AG09309 (cell line): ENCODE results near the gene SMIM13.

Source experiments
- DNase-seq: peaks from one replicate; pipeline ENCODE4 v3.0.0-alpha.2; 2010; ENCODE audit warnings: low read depth
- H3K4me3 ChIP-seq: 2 replicates; pipeline ENCODE4 v1.5.1; 2011; ENCODE audit warnings: mild to moderate bottlenecking, low read depth, low read length, moderate library complexity; ENCODE audit not compliant: control insufficient read depth
- TF ChIP-seq, protein P1 (sequence below): IDR thresholded peaks from 2 replicates; pipeline ENCODE4 v1.5.1; 2011; ENCODE audit warnings: mild to moderate bottlenecking, low read depth, low read length, inconsistent platforms; ENCODE audit not compliant: insufficient read depth, control insufficient read depth; ENCODE audit errors: missing control alignments

Gene SMIM13

DNA sequence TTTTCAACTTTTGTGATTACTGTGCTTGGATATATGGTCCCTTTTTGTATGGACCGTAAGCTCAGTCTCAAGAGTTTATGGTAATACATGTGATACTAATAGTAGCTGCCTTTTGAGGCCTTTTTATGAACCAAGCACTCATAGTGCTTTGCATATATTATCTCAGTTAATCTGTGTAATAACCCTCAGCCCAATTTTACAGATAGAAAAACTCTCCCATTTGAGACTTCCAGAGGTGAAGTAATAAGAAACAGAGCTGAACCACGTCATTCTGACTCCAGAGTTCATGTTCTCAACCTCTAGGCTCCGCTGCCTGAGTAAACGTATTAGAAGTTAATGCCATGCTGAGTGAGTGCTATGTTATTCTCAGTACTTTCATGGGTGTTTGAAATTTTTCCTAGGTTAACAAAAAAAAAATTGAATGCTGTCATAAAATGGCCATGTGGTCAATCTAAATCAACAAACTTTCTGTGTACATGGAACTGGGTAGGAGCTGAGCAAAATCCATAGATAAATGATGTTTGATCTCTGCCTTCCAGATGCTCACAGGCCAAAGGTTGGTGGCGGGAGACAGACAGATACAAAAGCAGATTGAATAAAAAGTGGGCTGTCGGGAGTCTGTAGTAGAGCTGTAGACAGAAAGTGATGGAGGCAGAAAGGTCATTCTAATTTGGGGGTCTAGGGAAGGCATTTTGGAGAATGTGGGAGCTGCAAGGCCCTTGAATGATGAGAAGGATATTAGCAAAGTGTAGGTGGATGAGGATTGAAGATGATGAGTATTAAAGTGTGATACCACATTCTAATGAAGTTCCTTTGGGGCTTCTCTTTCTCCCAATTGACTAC, 26.9 kb upstream of the SMIM13 start:
- TF ChIP-seq, protein P1, sequence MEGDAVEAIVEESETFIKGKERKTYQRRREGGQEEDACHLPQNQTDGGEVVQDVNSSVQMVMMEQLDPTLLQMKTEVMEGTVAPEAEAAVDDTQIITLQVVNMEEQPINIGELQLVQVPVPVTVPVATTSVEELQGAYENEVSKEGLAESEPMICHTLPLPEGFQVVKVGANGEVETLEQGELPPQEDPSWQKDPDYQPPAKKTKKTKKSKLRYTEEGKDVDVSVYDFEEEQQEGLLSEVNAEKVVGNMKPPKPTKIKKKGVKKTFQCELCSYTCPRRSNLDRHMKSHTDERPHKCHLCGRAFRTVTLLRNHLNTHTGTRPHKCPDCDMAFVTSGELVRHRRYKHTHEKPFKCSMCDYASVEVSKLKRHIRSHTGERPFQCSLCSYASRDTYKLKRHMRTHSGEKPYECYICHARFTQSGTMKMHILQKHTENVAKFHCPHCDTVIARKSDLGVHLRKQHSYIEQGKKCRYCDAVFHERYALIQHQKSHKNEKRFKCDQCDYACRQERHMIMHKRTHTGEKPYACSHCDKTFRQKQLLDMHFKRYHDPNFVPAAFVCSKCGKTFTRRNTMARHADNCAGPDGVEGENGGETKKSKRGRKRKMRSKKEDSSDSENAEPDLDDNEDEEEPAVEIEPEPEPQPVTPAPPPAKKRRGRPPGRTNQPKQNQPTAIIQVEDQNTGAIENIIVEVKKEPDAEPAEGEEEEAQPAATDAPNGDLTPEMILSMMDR = no peak
- no peak for DNase-seq

DNA sequence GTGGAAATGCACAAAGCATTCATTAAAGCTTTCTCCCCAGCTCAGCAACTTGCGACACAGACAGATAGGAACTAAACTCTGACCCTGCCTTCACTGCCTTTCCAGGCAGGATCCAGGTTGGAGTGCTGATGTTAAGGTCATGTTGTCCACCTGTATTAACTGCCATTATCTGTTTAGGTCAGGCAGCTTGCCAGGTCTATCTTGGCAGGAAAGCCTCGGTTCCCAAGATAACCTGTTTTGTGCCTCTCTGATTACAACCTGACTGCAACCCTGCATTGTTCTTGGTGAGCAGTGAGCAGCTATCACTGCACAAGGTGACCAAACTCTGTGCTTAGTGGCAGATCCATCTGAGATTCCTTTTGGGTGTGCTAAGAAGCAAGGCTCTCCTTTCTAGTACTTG, 26.3 kb upstream of the SMIM13 start:
- DNase-seq = no peak
- TF ChIP-seq, protein P1 = no peak

More for the DNA sequence above, 26.9 kb upstream of the SMIM13 start:
- no peak overlapping the region for H3K4me3 ChIP-seq

DNA sequence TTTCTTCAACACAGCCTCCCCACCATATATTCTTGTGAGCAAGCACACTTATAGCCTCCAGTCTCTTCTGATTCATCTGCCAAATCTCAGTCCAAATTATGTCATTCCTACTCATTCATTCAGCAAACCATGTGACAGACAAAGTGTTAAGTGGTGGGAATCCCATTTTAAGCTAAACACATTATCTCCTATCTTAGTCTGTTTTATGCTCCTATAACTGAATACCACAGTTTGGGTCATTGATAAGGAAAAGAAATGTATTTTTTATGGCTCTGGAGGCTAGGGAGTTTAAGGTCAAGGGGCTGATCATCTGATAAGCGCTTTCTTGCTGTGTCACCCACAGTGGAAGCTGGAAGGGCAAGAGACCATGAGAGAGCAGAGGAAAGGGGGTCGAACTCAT, 23.9 kb upstream of the SMIM13 start:
- DNase-seq = no peak
- TF ChIP-seq, protein P1 = no peak
- no peak overlapping the region for H3K4me3 ChIP-seq

More for the DNA sequence above, 26.3 kb upstream of the SMIM13 start:
- H3K4me3 ChIP-seq = no peak overlapping the region

DNA sequence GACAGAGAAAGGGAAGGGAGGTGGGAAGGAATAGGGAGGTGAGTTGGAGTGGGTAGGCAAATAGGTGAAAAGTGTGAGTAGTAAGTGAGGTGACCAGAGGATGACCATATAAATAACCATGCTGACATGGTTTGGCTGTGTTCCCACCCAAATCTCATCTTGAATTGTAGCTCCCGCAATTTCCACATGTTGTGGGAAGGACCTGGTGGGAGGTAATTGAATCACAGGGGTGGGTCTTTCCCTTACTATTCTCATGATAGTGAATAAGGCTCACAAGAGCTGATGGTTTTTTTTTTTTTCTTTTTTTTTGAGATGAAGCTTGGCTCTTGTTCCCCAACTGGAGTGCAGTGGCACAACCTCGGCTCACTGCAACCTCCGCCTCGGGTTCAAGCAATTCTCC, 21.5 kb upstream of the SMIM13 start:
- TF ChIP-seq, protein P1 = no peak

DNA sequence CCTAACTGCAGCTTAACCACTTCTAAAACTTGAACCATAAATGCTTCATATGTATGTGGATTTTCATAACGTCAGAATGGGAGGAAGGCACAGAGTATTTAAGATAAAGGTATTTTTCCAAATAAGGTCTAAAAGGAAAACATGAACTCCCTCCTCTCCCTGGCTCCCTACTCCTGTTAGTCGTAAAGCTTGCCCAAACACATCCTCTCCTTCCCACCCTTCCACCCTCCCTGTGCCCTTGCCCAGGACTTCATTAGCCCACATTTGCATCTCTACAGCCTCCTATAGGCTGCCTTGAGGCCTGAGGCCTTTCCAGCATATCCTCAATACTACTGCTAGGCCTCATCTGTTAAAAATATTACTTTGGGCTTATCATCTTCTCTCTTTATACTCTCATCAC, 17.1 kb upstream of the SMIM13 start:
- DNase-seq = no peak
- TF ChIP-seq, protein P1 = no peak
- no peak overlapping the region for H3K4me3 ChIP-seq

More for the DNA sequence above, 21.5 kb upstream of the SMIM13 start:
- no peak overlapping the region for H3K4me3 ChIP-seq
- DNase-seq = no peak

DNA sequence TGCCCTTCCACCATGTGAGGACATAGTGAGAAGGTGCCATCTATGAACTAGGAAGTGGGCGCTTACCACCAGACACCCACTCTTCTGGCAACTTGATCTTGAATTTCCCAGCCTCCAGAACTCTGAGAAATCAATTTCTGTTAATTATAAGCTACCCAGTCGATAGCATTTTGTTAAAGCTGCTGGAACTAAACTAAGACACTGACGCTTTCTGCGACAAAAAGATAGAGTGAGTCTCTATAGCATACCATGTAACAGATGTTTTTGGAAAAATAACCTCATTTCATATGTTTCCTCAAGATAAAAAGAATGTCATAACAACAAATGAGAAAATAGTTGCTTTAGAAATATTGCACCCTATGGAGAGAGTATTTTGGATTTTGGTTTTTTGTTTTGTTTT, 15.4 kb upstream of the SMIM13 start:
- no peak for DNase-seq
- H3K4me3 ChIP-seq = no peak overlapping the region
- TF ChIP-seq, protein P1 = no peak
